ENCODE data around the gene VOPP1.
A peak's percentile ranks its signal among the peaks of the same experiment; 100 is the strongest.

The VOPP1 gene

GRCh38 chr7:55593515-55594318, 21.4 kb upstream of the VOPP1 start:
- peak; percentile 73 for TF ChIP-seq RAD21 (IDR thresholded peaks at IDR 0.05; ENCODE audit: low read depth)
- TF ChIP-seq EP300 (IDR thresholded peaks at IDR 0.05; ENCODE audit: borderline replicate concordance): no peak
- TF ChIP-seq YY1 (IDR thresholded peaks at IDR 0.05; ENCODE audit: low read depth): no peak
- no peak for TF ChIP-seq NFIC (IDR thresholded peaks at IDR 0.05)
- TF ChIP-seq FOXM1 (IDR thresholded peaks at IDR 0.05; ENCODE audit: borderline replicate concordance, low read depth): no peak

DNA sequence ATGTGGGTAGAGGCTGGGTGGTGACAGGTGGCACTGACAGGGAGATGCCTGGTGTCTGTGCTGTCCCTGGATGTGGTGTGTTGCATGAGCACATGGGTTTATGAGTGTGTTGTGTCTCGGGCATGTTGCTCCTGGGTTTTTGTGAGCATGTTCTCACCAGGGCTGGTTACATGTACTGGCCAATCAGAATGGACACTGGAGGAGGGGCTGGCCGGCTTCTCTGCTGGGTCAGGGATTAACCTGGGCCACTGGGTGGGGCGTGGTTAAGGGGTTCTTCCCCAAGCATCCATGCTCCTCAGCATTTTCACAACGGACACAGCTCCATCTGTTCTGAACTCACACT, 20.8 kb upstream of the VOPP1 start:
- TF ChIP-seq EGR1 (IDR thresholded peaks at IDR 0.05) (no peak), YY1 (IDR thresholded peaks at IDR 0.05; ENCODE audit: low read depth) (no peak), TEAD4 (IDR thresholded peaks at IDR 0.05) (no peak), REST (IDR thresholded peaks at IDR 0.05; ENCODE audit: low read depth) (no peak), CREB1 (IDR thresholded peaks at IDR 0.05; ENCODE audit: low read depth) (no peak), TCF12 (IDR thresholded peaks at IDR 0.05; ENCODE audit: low read depth) (no peak), MAX (IDR thresholded peaks at IDR 0.05) (no peak), NFIC (IDR thresholded peaks at IDR 0.05) (no peak), CEBPB (IDR thresholded peaks at IDR 0.05) (no peak), RAD21 (IDR thresholded peaks at IDR 0.05; ENCODE audit: low read depth) (no peak), TAF1 (IDR thresholded peaks at IDR 0.05; ENCODE audit: low read depth) (no peak), EP300 (IDR thresholded peaks at IDR 0.05; ENCODE audit: borderline replicate concordance) (no peak), ZBTB7A (IDR thresholded peaks at IDR 0.05; ENCODE audit: low read depth) (no peak)
- TF ChIP-seq, protein P1, sequence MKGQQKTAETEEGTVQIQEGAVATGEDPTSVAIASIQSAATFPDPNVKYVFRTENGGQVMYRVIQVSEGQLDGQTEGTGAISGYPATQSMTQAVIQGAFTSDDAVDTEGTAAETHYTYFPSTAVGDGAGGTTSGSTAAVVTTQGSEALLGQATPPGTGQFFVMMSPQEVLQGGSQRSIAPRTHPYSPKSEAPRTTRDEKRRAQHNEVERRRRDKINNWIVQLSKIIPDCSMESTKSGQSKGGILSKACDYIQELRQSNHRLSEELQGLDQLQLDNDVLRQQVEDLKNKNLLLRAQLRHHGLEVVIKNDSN (IDR thresholded peaks at IDR 0.05): no peak

- TF ChIP-seq, protein P1 (IDR thresholded peaks at IDR 0.05): no peak
- TF ChIP-seq MAX (IDR thresholded peaks at IDR 0.05) (no peak), TEAD4 (IDR thresholded peaks at IDR 0.05) (no peak), ZBTB7A (IDR thresholded peaks at IDR 0.05; ENCODE audit: low read depth) (no peak), CREB1 (IDR thresholded peaks at IDR 0.05; ENCODE audit: low read depth) (no peak), EP300 (IDR thresholded peaks at IDR 0.05; ENCODE audit: borderline replicate concordance) (no peak)
Observed at GRCh38 chr7:55592492-55592891, 20.2 kb upstream of the VOPP1 start.

DNA sequence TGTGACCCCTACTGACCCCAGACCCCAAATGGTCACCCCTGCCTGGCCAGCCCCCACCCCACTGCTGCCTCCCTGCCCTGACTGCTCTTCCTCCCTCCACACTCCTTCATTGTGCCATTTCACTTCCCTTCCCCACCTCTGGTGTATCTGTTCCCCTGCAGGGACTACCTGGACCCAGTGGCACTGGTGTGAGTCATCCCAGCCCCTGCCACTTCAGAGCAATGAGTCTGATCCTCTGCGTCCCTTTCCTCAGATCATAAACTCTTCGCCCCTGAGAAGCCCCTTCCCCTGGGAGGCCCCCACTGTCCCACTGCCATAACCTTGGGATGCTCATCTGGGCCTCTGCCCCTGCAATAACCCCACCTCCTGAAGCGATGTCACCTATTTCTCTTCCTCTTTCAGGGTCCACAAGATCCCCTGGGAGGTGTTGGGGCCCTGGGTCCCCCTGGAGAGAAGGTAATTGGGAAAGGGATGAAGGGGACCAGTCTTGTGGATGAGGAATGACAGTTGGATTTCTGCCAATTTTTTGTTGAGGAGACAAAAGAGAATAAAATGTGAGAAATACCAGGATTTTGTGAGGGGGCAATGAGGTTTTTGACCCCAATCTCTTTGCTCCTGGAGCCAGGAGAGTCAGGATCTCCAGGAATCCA, 19.1 kb upstream of the VOPP1 start:
- TF ChIP-seq, protein P1 (IDR thresholded peaks at IDR 0.05): no peak
- TF ChIP-seq TEAD4 (IDR thresholded peaks at IDR 0.05) (no peak), ZBTB7A (IDR thresholded peaks at IDR 0.05; ENCODE audit: low read depth) (no peak), TCF12 (IDR thresholded peaks at IDR 0.05; ENCODE audit: low read depth) (no peak), CEBPB (IDR thresholded peaks at IDR 0.05) (no peak), FOXM1 (IDR thresholded peaks at IDR 0.05; ENCODE audit: borderline replicate concordance, low read depth) (no peak), NFIC (IDR thresholded peaks at IDR 0.05) (no peak; the same call in 1 of the 2 replicates), REST (IDR thresholded peaks at IDR 0.05; ENCODE audit: low read depth) (no peak), EP300 (IDR thresholded peaks at IDR 0.05; ENCODE audit: borderline replicate concordance) (no peak), CREB1 (IDR thresholded peaks at IDR 0.05; ENCODE audit: low read depth) (no peak), RAD21 (IDR thresholded peaks at IDR 0.05; ENCODE audit: low read depth) (no peak), EGR1 (IDR thresholded peaks at IDR 0.05) (no peak), MAX (IDR thresholded peaks at IDR 0.05) (no peak), YY1 (IDR thresholded peaks at IDR 0.05; ENCODE audit: low read depth) (no peak), TAF1 (IDR thresholded peaks at IDR 0.05; ENCODE audit: low read depth) (no peak)
